Measurements from ENCODE around the gene DST. TPM values are rescaled to one million over a fixed set of nuclear protein-coding genes. Genes with fewer than 3 reads are reported as not detected.

The DST gene
- total RNA-seq, 1 experiment from 2014 or later, result 132 TPM

- TF ChIP-seq FOXP4 (CRISPR knock-in tag; IDR thresholded peaks at IDR 0.05), result no peak
These were observed 67.0 kb downstream of the DST start (continued) for GRCh38 chr6:56575736-56576135.

GRCh38 chr6:56574292-56574691 lies 68.4 kb downstream of the DST start:
- peaks cover 9% of the 10 kb centered on the region; the same call in 1 of the 2 replicates for H3K9me3 Mint-ChIP-seq
- ChIA-PET POLR2A (no interaction called here), CTCF (interaction anchor here (3.5 kb wide), 1 partner anchor 19 kb away, joined by 15 read pairs; no protein-coding TSS in a partner anchor)
- ATAC-seq (no peak), DNase-seq (ENCODE audit: low spot score) (no peak)
- no peaks in the 10 kb centered on the region for H3K27me3 Mint-ChIP-seq (ENCODE audit: low read depth)
- TF ChIP-seq HMGA2 (CRISPR knock-in tag; IDR thresholded peaks at IDR 0.05) (no peak), SMAD3 (CRISPR knock-in tag; IDR thresholded peaks at IDR 0.05; ENCODE audit: borderline replicate concordance) (no peak), AR (CRISPR knock-in tag; IDR thresholded peaks at IDR 0.05) (no peak), RELA (CRISPR knock-in tag; IDR thresholded peaks at IDR 0.05; ENCODE audit: borderline replicate concordance) (no peak), JAZF1 (CRISPR knock-in tag; IDR thresholded peaks at IDR 0.05) (no peak), ARID4B (CRISPR knock-in tag; IDR thresholded peaks at IDR 0.05; ENCODE audit: borderline replicate concordance) (no peak), E2F1 (CRISPR knock-in tag; IDR thresholded peaks at IDR 0.05) (no peak), NFE2L1 (CRISPR knock-in tag; IDR thresholded peaks at IDR 0.05) (no peak), ERG (CRISPR knock-in tag; IDR thresholded peaks at IDR 0.05) (no peak), ETV6 (CRISPR knock-in tag; IDR thresholded peaks at IDR 0.05) (no peak), MYBL2 (CRISPR knock-in tag; IDR thresholded peaks at IDR 0.05) (no peak), ATF6 (CRISPR knock-in tag; IDR thresholded peaks at IDR 0.05) (no peak)
- no peak overlapping the region for H3K27ac Mint-ChIP-seq
- no peaks in the 10 kb centered on the region for H3K4me1 Mint-ChIP-seq
- H3K36me3 Mint-ChIP-seq, result peaks cover 39% of the 10 kb centered on the region
- no peak overlapping the region for H3K4me3 Mint-ChIP-seq

All from WTC11 (cell line).